Neural progenitor cell (in vitro differentiated cells): ENCODE data around the gene CKAP4.

Experiments
- EZH2 ChIP-seq: fragments of 200-600 bp; sonication (generic); IDR thresholded peaks from 2 replicates; pipeline ENCODE4 v1.6.1; 2017; ENCODE audit warnings: antibody characterized with exemption, mild to moderate bottlenecking, moderate library complexity
- TF ChIP-seq, protein P1 (sequence below): fragments of 200-600 bp; sonication (generic); IDR thresholded peaks from 2 replicates; pipeline ENCODE4 v1.5.1; 2017; ENCODE audit warnings: antibody characterized with exemption, mild to moderate bottlenecking

DNA sequence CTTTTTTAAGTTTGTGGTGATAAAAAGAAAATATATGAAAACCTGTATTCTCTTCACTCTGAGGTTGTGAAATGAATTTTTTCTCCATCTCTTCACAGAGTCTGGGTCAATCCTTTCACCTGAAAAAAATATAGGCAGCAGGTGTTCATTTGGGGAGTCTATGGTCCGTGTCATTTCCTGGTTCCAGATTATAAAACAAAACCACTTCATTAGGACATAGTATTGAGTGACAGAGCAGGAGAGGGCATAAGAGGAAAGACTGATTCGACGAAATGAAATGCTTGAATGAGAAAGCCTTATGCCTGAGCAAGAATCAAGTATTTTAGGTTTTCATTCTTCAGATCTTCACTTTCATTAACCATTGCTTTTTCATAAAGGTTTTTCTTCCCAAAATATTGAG is 57.2 kb downstream of the CKAP4 start:
- TF ChIP-seq, protein P1, sequence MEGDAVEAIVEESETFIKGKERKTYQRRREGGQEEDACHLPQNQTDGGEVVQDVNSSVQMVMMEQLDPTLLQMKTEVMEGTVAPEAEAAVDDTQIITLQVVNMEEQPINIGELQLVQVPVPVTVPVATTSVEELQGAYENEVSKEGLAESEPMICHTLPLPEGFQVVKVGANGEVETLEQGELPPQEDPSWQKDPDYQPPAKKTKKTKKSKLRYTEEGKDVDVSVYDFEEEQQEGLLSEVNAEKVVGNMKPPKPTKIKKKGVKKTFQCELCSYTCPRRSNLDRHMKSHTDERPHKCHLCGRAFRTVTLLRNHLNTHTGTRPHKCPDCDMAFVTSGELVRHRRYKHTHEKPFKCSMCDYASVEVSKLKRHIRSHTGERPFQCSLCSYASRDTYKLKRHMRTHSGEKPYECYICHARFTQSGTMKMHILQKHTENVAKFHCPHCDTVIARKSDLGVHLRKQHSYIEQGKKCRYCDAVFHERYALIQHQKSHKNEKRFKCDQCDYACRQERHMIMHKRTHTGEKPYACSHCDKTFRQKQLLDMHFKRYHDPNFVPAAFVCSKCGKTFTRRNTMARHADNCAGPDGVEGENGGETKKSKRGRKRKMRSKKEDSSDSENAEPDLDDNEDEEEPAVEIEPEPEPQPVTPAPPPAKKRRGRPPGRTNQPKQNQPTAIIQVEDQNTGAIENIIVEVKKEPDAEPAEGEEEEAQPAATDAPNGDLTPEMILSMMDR = no peak
- TF ChIP-seq EZH2 = no peak
